H9 (cell line): ENCODE results near the gene RGR. TPM values are rescaled to one million over a fixed set of nuclear protein-coding genes. Genes with fewer than 3 reads are reported as not detected.

Experiments used
- DNase-seq: peaks from one replicate; pipeline ENCODE4 v3.0.0-alpha.2; 2017
- H2AFZ ChIP-seq: one replicate; pipeline ENCODE4 v1.6.1; 2013; ENCODE audit warnings: mild to moderate bottlenecking, low read length, control low read depth, moderate library complexity
- H2AK5ac ChIP-seq: 2 replicates; pipeline ENCODE4 v1.6.1; 2013; ENCODE audit warnings: low read length, control low read depth, mixed read lengths; ENCODE audit not compliant: insufficient read length
- H2BK120ac ChIP-seq: one replicate; pipeline ENCODE4 v1.6.1; 2013; ENCODE audit warnings: low read depth, mild to moderate bottlenecking, low read length, control low read depth, inconsistent platforms; ENCODE audit not compliant: poor library complexity, severe bottlenecking
- H2BK12ac ChIP-seq: 2 replicates; pipeline ENCODE4 v1.6.1; 2013; ENCODE audit warnings: low read length, control low read depth, mixed read lengths, low read depth; ENCODE audit not compliant: insufficient read length
- H2BK15ac ChIP-seq: 2 replicates; pipeline ENCODE4 v1.6.1; 2013; ENCODE audit warnings: low read depth, low read length, control low read depth
- H2BK20ac ChIP-seq: one replicate; pipeline ENCODE4 v1.6.1; 2013; ENCODE audit warnings: low read depth, mild to moderate bottlenecking, low read length, control low read depth, inconsistent platforms; ENCODE audit not compliant: poor library complexity, severe bottlenecking
- H2BK5ac ChIP-seq: 2 replicates; pipeline ENCODE4 v1.6.1; 2013; ENCODE audit warnings: low read length, control low read depth, mixed read lengths; ENCODE audit not compliant: insufficient read length
- H3K14ac ChIP-seq: 2 replicates; pipeline ENCODE4 v1.6.1; 2013; ENCODE audit warnings: low read length, control low read depth; ENCODE audit not compliant: insufficient read depth
- H3K18ac ChIP-seq: 2 replicates; pipeline ENCODE4 v1.6.1; 2013; ENCODE audit warnings: low read depth, mild to moderate bottlenecking, mixed read lengths, low read length, control low read depth; ENCODE audit not compliant: insufficient read length
- H3K23ac ChIP-seq: 2 replicates; pipeline ENCODE4 v1.6.1; 2013; ENCODE audit warnings: low read length, control low read depth, mixed read lengths, low read depth; ENCODE audit not compliant: insufficient read length
- H3K23me2 ChIP-seq: 2 replicates; pipeline ENCODE4 v1.6.1; 2013; ENCODE audit warnings: low read depth, mild to moderate bottlenecking, mixed read lengths, low read length, control low read depth; ENCODE audit not compliant: insufficient read length, poor library complexity, severe bottlenecking
- H3K27ac ChIP-seq: 2 replicates; pipeline ENCODE4 v1.5.1; 2013; ENCODE audit warnings: low read length, control low read depth, mixed read lengths, low read depth; ENCODE audit not compliant: insufficient read length
- H3K27me3 ChIP-seq: 2 replicates; pipeline ENCODE4 v1.6.1; 2013; ENCODE audit warnings: low read length, control low read depth, inconsistent platforms; ENCODE audit not compliant: insufficient read depth
- H3K4ac ChIP-seq: 2 replicates; pipeline ENCODE4 v1.6.1; 2013; ENCODE audit warnings: low read depth, mild to moderate bottlenecking, control low read depth, inconsistent platforms, low read length, moderate library complexity
- H3K4me1 ChIP-seq: 2 replicates; pipeline ENCODE4 v1.6.1; 2013; ENCODE audit warnings: low read length, control low read depth, inconsistent platforms; ENCODE audit not compliant: insufficient read depth
- H3K4me2 ChIP-seq: 2 replicates; pipeline ENCODE4 v1.6.1; 2013; ENCODE audit warnings: low read length, control low read depth, mixed read lengths; ENCODE audit not compliant: insufficient read length, insufficient read depth
- H3K56ac ChIP-seq: 2 replicates; pipeline ENCODE4 v1.6.1; 2013; ENCODE audit warnings: low read depth, mild to moderate bottlenecking, mixed read lengths, low read length, control low read depth; ENCODE audit not compliant: insufficient read length
- H3K79me1 ChIP-seq: 2 replicates; pipeline ENCODE4 v1.6.1; 2013; ENCODE audit warnings: low read depth, mild to moderate bottlenecking, moderate library complexity, low read length, control low read depth, inconsistent platforms; ENCODE audit not compliant: insufficient read depth, poor library complexity, severe bottlenecking
- H3K79me2 ChIP-seq: 2 replicates; pipeline ENCODE4 v1.6.1; 2013; ENCODE audit warnings: low read length, control low read depth, inconsistent platforms; ENCODE audit not compliant: insufficient read depth
- H3K9ac ChIP-seq: 2 replicates; pipeline ENCODE4 v1.6.1; 2013; ENCODE audit warnings: low read length, control low read depth, mixed read lengths; ENCODE audit not compliant: insufficient read length; ENCODE audit errors: extremely low read depth
- H3K9me3 ChIP-seq: one replicate; pipeline ENCODE4 v1.6.1; 2013; ENCODE audit warnings: low read depth, low read length, inconsistent platforms; ENCODE audit not compliant: control insufficient read depth
- H3T11ph ChIP-seq: one replicate; pipeline ENCODE4 v1.6.1; 2013; ENCODE audit warnings: mild to moderate bottlenecking, low read length, control low read depth, inconsistent platforms
- H4K20me1 ChIP-seq: one replicate; pipeline ENCODE4 v1.6.1; 2013; ENCODE audit not compliant: control insufficient read depth, insufficient read length, insufficient read depth
- H4K5ac ChIP-seq: 2 replicates; pipeline ENCODE4 v1.6.1; 2013; ENCODE audit warnings: low read depth, mild to moderate bottlenecking, mixed read lengths, low read length, control low read depth; ENCODE audit not compliant: insufficient read length
- H4K8ac ChIP-seq: replicated peaks from 2 replicates; pipeline ENCODE4 v1.6.1; 2013; ENCODE audit warnings: low read length, control low read depth, mixed read lengths, low read depth; ENCODE audit not compliant: insufficient read length
- H4K91ac ChIP-seq: 2 replicates; pipeline ENCODE4 v1.6.1; 2013; ENCODE audit warnings: low read depth, mild to moderate bottlenecking, moderate library complexity, mixed read lengths, low read length, control low read depth; ENCODE audit not compliant: insufficient read length
- H3K27ac Mint-ChIP-seq, 3 experiments: 2 replicates in 2 of 3; 3 replicates in 1 of 3; pipeline ENCODE4 v1.8.0; 2020 to 2021; ENCODE audit warnings: mixed read lengths in 3 of 3, mild to moderate bottlenecking in 1 of 3, moderate library complexity in 1 of 3
- H3K27me3 Mint-ChIP-seq: 2 replicates; pipeline ENCODE4 v1.8.0; 2021; ENCODE audit warnings: low read depth, mild to moderate bottlenecking, moderate library complexity, mixed read lengths
- H3K36me3 Mint-ChIP-seq, 3 experiments: 2 replicates in 2 of 3; 3 replicates in 1 of 3; pipeline ENCODE4 v1.8.0; 2020 to 2021; ENCODE audit warnings: low read depth in 3 of 3, mixed read lengths in 3 of 3; ENCODE audit not compliant: insufficient read depth in 1 of 3
- H3K4me1 Mint-ChIP-seq, 2 experiments: 2 replicates each; pipeline ENCODE4 v1.8.0; 2020; ENCODE audit warnings: mixed read lengths in 2 of 2
- H3K4me3 Mint-ChIP-seq, 2 experiments: 2 replicates in 1 of 2; 3 replicates in 1 of 2; pipeline ENCODE4 v1.8.0; 2020 to 2021; ENCODE audit warnings: mild to moderate bottlenecking in 2 of 2, mixed read lengths in 2 of 2, moderate library complexity in 1 of 2
- H3K9me3 Mint-ChIP-seq, 2 experiments: 2 replicates in 1 of 2; 3 replicates in 1 of 2; pipeline ENCODE4 v1.8.0; 2020; ENCODE audit warnings: mild to moderate bottlenecking in 2 of 2, mixed read lengths in 2 of 2, moderate library complexity in 1 of 2
- CTCF ChIP-seq: fragments of 200-600 bp; sonication (generic); conservative IDR thresholded peaks from 3 replicates; pipeline ENCODE4 v1.8.0; 2021; ENCODE audit warnings: antibody characterized with exemption, mild to moderate bottlenecking
- WGBS: extraction: QIAGEN DNeasy Blood & Tissue Kit; methylation state at CpG from one replicate; pipeline ENCODE4 v1.1.7; 2013; ENCODE audit warnings: missing lambda C conversion rate, low lambda C conversion rate, mixed read lengths; ENCODE audit not compliant: insufficient read length; ENCODE audit errors: extremely low coverage; 5-methylcytosine and 5-hydroxymethylcytosine counted together
- total RNA-seq: library from RNA; stranded (reverse); gene quantifications from 2 replicates; pipeline ENCODE4 v1.2.1, GENCODE V29; 2021

Gene RGR
- total RNA-seq, 1 experiment from 2014 or later = not detected

- H4K91ac ChIP-seq = no peak overlapping the region
- no peak overlapping the region for H2BK20ac ChIP-seq
- no peak overlapping the region for H4K5ac ChIP-seq
- Mint-ChIP-seq H3K36me3 (peaks cover 0 to 2% (median 0%) of the 10 kb centered on the region in 3 experiments; a peak in 3 of 7 replicates), H3K4me3 (no peak overlapping the region; a peak in 1 of 5 replicates), H3K9me3 (no peaks in the 10 kb centered on the region), H3K4me1 (peaks cover 7 to 9% of the 10 kb centered on the region in 2 experiments), H3K27ac (no peak overlapping the region), H3K27me3 (peaks cover 39% of the 10 kb centered on the region)
- peaks cover 17% of the 10 kb centered on the region for H3K27me3 ChIP-seq
- H3K9ac ChIP-seq = no peak overlapping the region
- WGBS = no CpG with 5 or more reads among the region's 7 CpGs
- no peak for DNase-seq
- no peaks in the 10 kb centered on the region for H3K9me3 ChIP-seq
- peaks cover 12% of the 10 kb centered on the region for H3K23me2 ChIP-seq
- H2BK5ac ChIP-seq = no peak overlapping the region
- H2BK15ac ChIP-seq = no peak overlapping the region
- H4K20me1 ChIP-seq = no peaks in the 10 kb centered on the region
- H2BK12ac ChIP-seq = no peak overlapping the region
- H4K8ac ChIP-seq = no peak overlapping the region
- H3K27ac ChIP-seq = no peak overlapping the region
- no peak overlapping the region for H3T11ph ChIP-seq
- no peak overlapping the region for H3K14ac ChIP-seq
- no peak overlapping the region for H3K18ac ChIP-seq
- H3K79me2 ChIP-seq = no peaks in the 10 kb centered on the region
- no peak overlapping the region for H3K4ac ChIP-seq
- H3K4me2 ChIP-seq = no peak overlapping the region
- H2BK120ac ChIP-seq = no peak overlapping the region
- no peak for TF ChIP-seq CTCF
- H3K4me1 ChIP-seq = no peaks in the 10 kb centered on the region; the same call in 1 of the 2 replicates
- no peak overlapping the region for H2AFZ ChIP-seq
- no peaks in the 10 kb centered on the region for H3K79me1 ChIP-seq
- H3K56ac ChIP-seq = no peak overlapping the region
- no peak overlapping the region for H2AK5ac ChIP-seq
- no peak overlapping the region for H3K23ac ChIP-seq
Measured at GRCh38 chr10:84198206-84198915, 46.5 kb upstream of the RGR start.
